Kidney glomerular epithelial cell (primary cell): ENCODE measurements around the gene PKHD1.

ENCODE experiments used
- DNase-seq: peaks from one replicate; lab custom pipeline; 2025; lab: John Stamatoyannopoulos, UW

Gene PKHD1

GRCh38 chr6:51792273-51793030 lies 295.0 kb downstream of the PKHD1 start:
- no peak for DNase-seq

- no peak for DNase-seq
Observed at GRCh38 chr6:51790946-51791345, 296.5 kb downstream of the PKHD1 start.

GRCh38 chr6:51788121-51788520 lies 299.3 kb downstream of the PKHD1 start:
- DNase-seq, result no peak

GRCh38 chr6:51778666-51779065 lies 308.7 kb downstream of the PKHD1 start:
- DNase-seq, result no peak

GRCh38 chr6:51777618-51778017 lies 309.8 kb downstream of the PKHD1 start:
- no peak for DNase-seq

GRCh38 chr6:51775942-51776860 lies 311.2 kb downstream of the PKHD1 start:
- no peak for DNase-seq

- no peak for DNase-seq
Observed at GRCh38 chr6:51768087-51768486, 319.3 kb downstream of the PKHD1 start.

GRCh38 chr6:51765230-51765629 lies 322.2 kb downstream of the PKHD1 start:
- no peak for DNase-seq

GRCh38 chr6:51753635-51754034 lies 333.8 kb downstream of the PKHD1 start:
- no peak for DNase-seq

- DNase-seq, result no peak
Observed at GRCh38 chr6:51743999-51744398, 343.4 kb downstream of the PKHD1 start.

GRCh38 chr6:51740658-51741057 lies 346.8 kb downstream of the PKHD1 start:
- DNase-seq, result no peak

- no peak for DNase-seq
Observed at GRCh38 chr6:51738614-51739013, 348.8 kb downstream of the PKHD1 start.

GRCh38 chr6:51737580-51738360 lies 349.6 kb downstream of the PKHD1 start:
- no peak for DNase-seq

GRCh38 chr6:51725155-51725554 lies 362.3 kb downstream of the PKHD1 start:
- no peak for DNase-seq

GRCh38 chr6:51720327-51720726 lies 367.1 kb downstream of the PKHD1 start:
- DNase-seq, result no peak

- no peak for DNase-seq
Observed at GRCh38 chr6:51719297-51719696, 368.1 kb downstream of the PKHD1 start.

- DNase-seq, result no peak
Observed at GRCh38 chr6:51718533-51718932, 368.9 kb downstream of the PKHD1 start.

- no peak for DNase-seq
Observed at GRCh38 chr6:51717477-51717876, 369.9 kb downstream of the PKHD1 start.

GRCh38 chr6:51711876-51712275 lies 375.5 kb downstream of the PKHD1 start:
- DNase-seq, result no peak

- DNase-seq, result no peak
Observed at GRCh38 chr6:51706086-51706485, 381.3 kb downstream of the PKHD1 start.

GRCh38 chr6:51704932-51705540 lies 382.4 kb downstream of the PKHD1 start:
- DNase-seq, result no peak

- no peak for DNase-seq
Observed at GRCh38 chr6:51702851-51703250, 384.6 kb downstream of the PKHD1 start.
